Measurements from ENCODE around the gene EAF2.

- TF ChIP-seq CTCF (IDR thresholded peaks at IDR 0.05) (no peak), EZH2 (IDR thresholded peaks at IDR 0.05; ENCODE audit: borderline replicate concordance, insufficient read depth, low read depth, low read length, poor library complexity, severe bottlenecking) (no peak)
Observed at GRCh38 chr3:121896823-121897222, 61.8 kb downstream of the EAF2 start.

Measured in B cell (primary cell).